H9 (cell line): Measurements from ENCODE around the gene TENM4. TPM values are rescaled to one million over a fixed set of nuclear protein-coding genes. Genes with fewer than 3 reads are reported as not detected.

ENCODE experiments used
- DNase-seq: peaks from one replicate; pipeline ENCODE4 v3.0.0-alpha.2; 2017
- H2AFZ ChIP-seq: one replicate; pipeline ENCODE4 v1.6.1; 2013; ENCODE audit warnings: mild to moderate bottlenecking, low read length, control low read depth, moderate library complexity
- H2AK5ac ChIP-seq: 2 replicates; pipeline ENCODE4 v1.6.1; 2013; ENCODE audit warnings: low read length, control low read depth, mixed read lengths; ENCODE audit not compliant: insufficient read length
- H2BK120ac ChIP-seq: one replicate; pipeline ENCODE4 v1.6.1; 2013; ENCODE audit warnings: low read depth, mild to moderate bottlenecking, low read length, control low read depth, inconsistent platforms; ENCODE audit not compliant: poor library complexity, severe bottlenecking
- H2BK12ac ChIP-seq: 2 replicates; pipeline ENCODE4 v1.6.1; 2013; ENCODE audit warnings: low read length, control low read depth, mixed read lengths, low read depth; ENCODE audit not compliant: insufficient read length
- H2BK15ac ChIP-seq: 2 replicates; pipeline ENCODE4 v1.6.1; 2013; ENCODE audit warnings: low read depth, low read length, control low read depth
- H2BK20ac ChIP-seq: one replicate; pipeline ENCODE4 v1.6.1; 2013; ENCODE audit warnings: low read depth, mild to moderate bottlenecking, low read length, control low read depth, inconsistent platforms; ENCODE audit not compliant: poor library complexity, severe bottlenecking
- H2BK5ac ChIP-seq: 2 replicates; pipeline ENCODE4 v1.6.1; 2013; ENCODE audit warnings: low read length, control low read depth, mixed read lengths; ENCODE audit not compliant: insufficient read length
- H3K14ac ChIP-seq: 2 replicates; pipeline ENCODE4 v1.6.1; 2013; ENCODE audit warnings: low read length, control low read depth; ENCODE audit not compliant: insufficient read depth
- H3K18ac ChIP-seq: 2 replicates; pipeline ENCODE4 v1.6.1; 2013; ENCODE audit warnings: low read depth, mild to moderate bottlenecking, mixed read lengths, low read length, control low read depth; ENCODE audit not compliant: insufficient read length
- H3K23ac ChIP-seq: 2 replicates; pipeline ENCODE4 v1.6.1; 2013; ENCODE audit warnings: low read length, control low read depth, mixed read lengths, low read depth; ENCODE audit not compliant: insufficient read length
- H3K23me2 ChIP-seq: 2 replicates; pipeline ENCODE4 v1.6.1; 2013; ENCODE audit warnings: low read depth, mild to moderate bottlenecking, mixed read lengths, low read length, control low read depth; ENCODE audit not compliant: insufficient read length, poor library complexity, severe bottlenecking
- H3K27ac ChIP-seq: 2 replicates; pipeline ENCODE4 v1.5.1; 2013; ENCODE audit warnings: low read length, control low read depth, mixed read lengths, low read depth; ENCODE audit not compliant: insufficient read length
- H3K27me3 ChIP-seq: 2 replicates; pipeline ENCODE4 v1.6.1; 2013; ENCODE audit warnings: low read length, control low read depth, inconsistent platforms; ENCODE audit not compliant: insufficient read depth
- H3K4ac ChIP-seq: 2 replicates; pipeline ENCODE4 v1.6.1; 2013; ENCODE audit warnings: low read depth, mild to moderate bottlenecking, control low read depth, inconsistent platforms, low read length, moderate library complexity
- H3K4me1 ChIP-seq: 2 replicates; pipeline ENCODE4 v1.6.1; 2013; ENCODE audit warnings: low read length, control low read depth, inconsistent platforms; ENCODE audit not compliant: insufficient read depth
- H3K4me2 ChIP-seq: 2 replicates; pipeline ENCODE4 v1.6.1; 2013; ENCODE audit warnings: low read length, control low read depth, mixed read lengths; ENCODE audit not compliant: insufficient read length, insufficient read depth
- H3K56ac ChIP-seq: 2 replicates; pipeline ENCODE4 v1.6.1; 2013; ENCODE audit warnings: low read depth, mild to moderate bottlenecking, mixed read lengths, low read length, control low read depth; ENCODE audit not compliant: insufficient read length
- H3K79me1 ChIP-seq: 2 replicates; pipeline ENCODE4 v1.6.1; 2013; ENCODE audit warnings: low read depth, mild to moderate bottlenecking, moderate library complexity, low read length, control low read depth, inconsistent platforms; ENCODE audit not compliant: insufficient read depth, poor library complexity, severe bottlenecking
- H3K79me2 ChIP-seq: 2 replicates; pipeline ENCODE4 v1.6.1; 2013; ENCODE audit warnings: low read length, control low read depth, inconsistent platforms; ENCODE audit not compliant: insufficient read depth
- H3K9ac ChIP-seq: 2 replicates; pipeline ENCODE4 v1.6.1; 2013; ENCODE audit warnings: low read length, control low read depth, mixed read lengths; ENCODE audit not compliant: insufficient read length; ENCODE audit errors: extremely low read depth
- H3K9me3 ChIP-seq: one replicate; pipeline ENCODE4 v1.6.1; 2013; ENCODE audit warnings: low read depth, low read length, inconsistent platforms; ENCODE audit not compliant: control insufficient read depth
- H3T11ph ChIP-seq: one replicate; pipeline ENCODE4 v1.6.1; 2013; ENCODE audit warnings: mild to moderate bottlenecking, low read length, control low read depth, inconsistent platforms
- H4K20me1 ChIP-seq: one replicate; pipeline ENCODE4 v1.6.1; 2013; ENCODE audit not compliant: control insufficient read depth, insufficient read length, insufficient read depth
- H4K5ac ChIP-seq: 2 replicates; pipeline ENCODE4 v1.6.1; 2013; ENCODE audit warnings: low read depth, mild to moderate bottlenecking, mixed read lengths, low read length, control low read depth; ENCODE audit not compliant: insufficient read length
- H4K8ac ChIP-seq: replicated peaks from 2 replicates; pipeline ENCODE4 v1.6.1; 2013; ENCODE audit warnings: low read length, control low read depth, mixed read lengths, low read depth; ENCODE audit not compliant: insufficient read length
- H4K91ac ChIP-seq: 2 replicates; pipeline ENCODE4 v1.6.1; 2013; ENCODE audit warnings: low read depth, mild to moderate bottlenecking, moderate library complexity, mixed read lengths, low read length, control low read depth; ENCODE audit not compliant: insufficient read length
- H3K27ac Mint-ChIP-seq, 3 experiments: 2 replicates in 2 of 3; 3 replicates in 1 of 3; pipeline ENCODE4 v1.8.0; 2020 to 2021; ENCODE audit warnings: mixed read lengths in 3 of 3, mild to moderate bottlenecking in 1 of 3, moderate library complexity in 1 of 3
- H3K27me3 Mint-ChIP-seq: 2 replicates; pipeline ENCODE4 v1.8.0; 2021; ENCODE audit warnings: low read depth, mild to moderate bottlenecking, moderate library complexity, mixed read lengths
- H3K36me3 Mint-ChIP-seq, 3 experiments: 2 replicates in 2 of 3; 3 replicates in 1 of 3; pipeline ENCODE4 v1.8.0; 2020 to 2021; ENCODE audit warnings: low read depth in 3 of 3, mixed read lengths in 3 of 3; ENCODE audit not compliant: insufficient read depth in 1 of 3
- H3K4me1 Mint-ChIP-seq, 2 experiments: 2 replicates each; pipeline ENCODE4 v1.8.0; 2020; ENCODE audit warnings: mixed read lengths in 2 of 2
- H3K4me3 Mint-ChIP-seq, 2 experiments: 2 replicates in 1 of 2; 3 replicates in 1 of 2; pipeline ENCODE4 v1.8.0; 2020 to 2021; ENCODE audit warnings: mild to moderate bottlenecking in 2 of 2, mixed read lengths in 2 of 2, moderate library complexity in 1 of 2
- H3K9me3 Mint-ChIP-seq, 2 experiments: 2 replicates in 1 of 2; 3 replicates in 1 of 2; pipeline ENCODE4 v1.8.0; 2020; ENCODE audit warnings: mild to moderate bottlenecking in 2 of 2, mixed read lengths in 2 of 2, moderate library complexity in 1 of 2
- WGBS: extraction: QIAGEN DNeasy Blood & Tissue Kit; methylation state at CpG from one replicate; pipeline ENCODE4 v1.1.7; 2013; ENCODE audit warnings: missing lambda C conversion rate, low lambda C conversion rate, mixed read lengths; ENCODE audit not compliant: insufficient read length; ENCODE audit errors: extremely low coverage; 5-methylcytosine and 5-hydroxymethylcytosine counted together
- total RNA-seq: library from RNA; stranded (reverse); gene quantifications from 2 replicates; pipeline ENCODE4 v1.2.1, GENCODE V29; 2021
- TF ChIP-seq, protein P1 (sequence below): fragments of 200-600 bp; sonication (generic); conservative IDR thresholded peaks from 3 replicates; pipeline ENCODE4 v1.8.0; 2021; ENCODE audit warnings: antibody characterized with exemption, mild to moderate bottlenecking

TENM4 gene
- total RNA-seq, 1 experiment from 2014 or later: 4.6 TPM

DNA sequence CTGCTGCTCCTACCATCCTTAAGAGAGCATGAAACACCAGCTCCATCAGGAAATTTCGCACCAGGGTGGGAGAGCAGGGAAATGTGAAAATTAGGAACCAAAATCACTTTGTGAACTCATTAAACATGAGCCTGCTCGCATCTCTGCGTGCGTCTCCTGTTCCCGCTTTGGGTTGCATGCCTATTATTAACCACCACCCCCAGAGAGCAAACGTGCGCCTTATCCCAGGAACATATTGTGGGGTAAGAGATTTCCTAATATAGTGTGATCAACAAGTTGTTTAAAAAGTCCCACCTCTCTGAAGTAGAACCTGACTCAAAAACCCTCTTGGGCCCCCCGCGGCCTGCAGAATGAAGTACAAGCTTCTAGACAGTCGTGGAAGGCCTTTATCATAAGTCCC, 115.0 kb downstream of the TENM4 start:
- Histone ChIP-seq H2BK120ac (no peak overlapping the region), H3K9ac (no peak overlapping the region), H2BK5ac (no peak overlapping the region), H3K9me3 (no peaks in the 10 kb centered on the region), H4K91ac (no peak overlapping the region), H3K79me1 (no peaks in the 10 kb centered on the region), H2BK20ac (no peak overlapping the region), H3K23ac (no peak overlapping the region), H2AFZ (no peak overlapping the region), H4K20me1 (no peaks in the 10 kb centered on the region), H2BK15ac (no peak overlapping the region), H3K4ac (no peak overlapping the region), H2AK5ac (no peak overlapping the region), H3K4me2 (no peak overlapping the region), H3K23me2 (no peaks in the 10 kb centered on the region), H3K79me2 (no peaks in the 10 kb centered on the region), H2BK12ac (no peak overlapping the region), H3K56ac (no peak overlapping the region), H4K5ac (no peak overlapping the region), H3T11ph (no peak overlapping the region), H4K8ac (no peak overlapping the region), H3K27me3 (no peaks in the 10 kb centered on the region), H3K4me1 (no peaks in the 10 kb centered on the region; the same call in 1 of the 2 replicates), H3K18ac (no peak overlapping the region), H3K27ac (no peak overlapping the region), H3K14ac (no peak overlapping the region)
- no CpG with 5 or more reads among the region's 10 CpGs for whole genome bisulfite sequencing
- H3K9me3 Mint-ChIP-seq: no peaks in the 10 kb centered on the region
- H3K4me1 Mint-ChIP-seq: peaks cover 28 to 29% of the 10 kb centered on the region in 2 experiments
- no peak overlapping the region; a peak in 1 of 7 replicates for H3K27ac Mint-ChIP-seq
- no peak for DNase-seq
- H3K4me3 Mint-ChIP-seq: no peak overlapping the region
- H3K27me3 Mint-ChIP-seq: peaks cover 6% of the 10 kb centered on the region; the same call in 1 of the 2 replicates
- TF ChIP-seq, protein P1, sequence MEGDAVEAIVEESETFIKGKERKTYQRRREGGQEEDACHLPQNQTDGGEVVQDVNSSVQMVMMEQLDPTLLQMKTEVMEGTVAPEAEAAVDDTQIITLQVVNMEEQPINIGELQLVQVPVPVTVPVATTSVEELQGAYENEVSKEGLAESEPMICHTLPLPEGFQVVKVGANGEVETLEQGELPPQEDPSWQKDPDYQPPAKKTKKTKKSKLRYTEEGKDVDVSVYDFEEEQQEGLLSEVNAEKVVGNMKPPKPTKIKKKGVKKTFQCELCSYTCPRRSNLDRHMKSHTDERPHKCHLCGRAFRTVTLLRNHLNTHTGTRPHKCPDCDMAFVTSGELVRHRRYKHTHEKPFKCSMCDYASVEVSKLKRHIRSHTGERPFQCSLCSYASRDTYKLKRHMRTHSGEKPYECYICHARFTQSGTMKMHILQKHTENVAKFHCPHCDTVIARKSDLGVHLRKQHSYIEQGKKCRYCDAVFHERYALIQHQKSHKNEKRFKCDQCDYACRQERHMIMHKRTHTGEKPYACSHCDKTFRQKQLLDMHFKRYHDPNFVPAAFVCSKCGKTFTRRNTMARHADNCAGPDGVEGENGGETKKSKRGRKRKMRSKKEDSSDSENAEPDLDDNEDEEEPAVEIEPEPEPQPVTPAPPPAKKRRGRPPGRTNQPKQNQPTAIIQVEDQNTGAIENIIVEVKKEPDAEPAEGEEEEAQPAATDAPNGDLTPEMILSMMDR: no peak
- H3K36me3 Mint-ChIP-seq: no peaks in the 10 kb centered on the region
